Panc1 (cell line): ENCODE data around the gene KRT222.

ENCODE experiments used
- POLR2AphosphoS5 ChIP-seq: IDR thresholded peaks from 2 replicates; pipeline ENCODE4 v1.6.1; 2012; ENCODE audit warnings: mild to moderate bottlenecking, low read depth, low read length, moderate library complexity
- TF ChIP-seq, protein P1 (sequence below): fragments of 450-650 bp; IDR thresholded peaks from 2 replicates; pipeline ENCODE4 v1.5.1; 2017; ENCODE audit warnings: mild to moderate bottlenecking

DNA sequence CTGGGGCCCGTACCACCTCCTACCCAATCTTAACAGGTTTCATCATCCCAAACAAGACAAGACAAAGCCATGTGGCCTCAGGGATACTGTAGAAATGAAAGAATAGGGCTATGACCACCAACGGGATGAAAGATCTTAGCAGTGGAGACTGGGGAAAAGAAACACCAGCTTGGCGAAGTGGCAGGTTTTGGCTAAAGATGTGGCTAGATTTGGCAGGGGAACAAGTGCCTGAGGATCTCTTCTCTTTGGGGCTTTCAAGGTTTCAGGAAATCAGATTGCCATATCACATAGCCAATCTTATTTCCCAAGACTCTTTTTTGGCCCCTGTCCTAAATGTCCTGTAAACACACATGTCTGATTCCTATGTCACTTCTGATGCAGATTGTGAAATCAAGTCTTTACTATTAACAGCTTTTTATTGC, 31.7 kb upstream of the KRT222 start:
- no peak for TF ChIP-seq POLR2AphosphoS5
- TF ChIP-seq, protein P1, sequence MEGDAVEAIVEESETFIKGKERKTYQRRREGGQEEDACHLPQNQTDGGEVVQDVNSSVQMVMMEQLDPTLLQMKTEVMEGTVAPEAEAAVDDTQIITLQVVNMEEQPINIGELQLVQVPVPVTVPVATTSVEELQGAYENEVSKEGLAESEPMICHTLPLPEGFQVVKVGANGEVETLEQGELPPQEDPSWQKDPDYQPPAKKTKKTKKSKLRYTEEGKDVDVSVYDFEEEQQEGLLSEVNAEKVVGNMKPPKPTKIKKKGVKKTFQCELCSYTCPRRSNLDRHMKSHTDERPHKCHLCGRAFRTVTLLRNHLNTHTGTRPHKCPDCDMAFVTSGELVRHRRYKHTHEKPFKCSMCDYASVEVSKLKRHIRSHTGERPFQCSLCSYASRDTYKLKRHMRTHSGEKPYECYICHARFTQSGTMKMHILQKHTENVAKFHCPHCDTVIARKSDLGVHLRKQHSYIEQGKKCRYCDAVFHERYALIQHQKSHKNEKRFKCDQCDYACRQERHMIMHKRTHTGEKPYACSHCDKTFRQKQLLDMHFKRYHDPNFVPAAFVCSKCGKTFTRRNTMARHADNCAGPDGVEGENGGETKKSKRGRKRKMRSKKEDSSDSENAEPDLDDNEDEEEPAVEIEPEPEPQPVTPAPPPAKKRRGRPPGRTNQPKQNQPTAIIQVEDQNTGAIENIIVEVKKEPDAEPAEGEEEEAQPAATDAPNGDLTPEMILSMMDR, result no peak
